BJ (cell line): ENCODE data around the gene DDX17. TPM values are rescaled to one million over a fixed set of nuclear protein-coding genes. Genes with fewer than 3 reads are reported as not detected.

Experiments used
- CTCF ChIA-PET: fragments of 350-600 bp; formaldehyde crosslinking; extraction: SDS; loops from one replicate; lab custom pipeline; 2021; ENCODE audit warnings: antibody characterized with exemption, inconsistent platforms; lab: Yijun Ruan, JAX
- POLR2A ChIA-PET: fragments of 300-600 bp; sonication (Branson Sonifier 250); formaldehyde crosslinking; extraction: SDS; loops from one replicate; lab custom pipeline; 2021; ENCODE audit warnings: antibody characterized with exemption; lab: Charles Lee
- DNase-seq: peaks from one replicate; pipeline ENCODE4 v3.0.0-alpha.2; 2011; ENCODE audit warnings: low read depth
- H3K27me3 ChIP-seq: 2 replicates; pipeline ENCODE4 v1.6.0; 2011; ENCODE audit warnings: low read length; ENCODE audit not compliant: control insufficient read depth, insufficient read depth
- H3K36me3 ChIP-seq: 2 replicates; pipeline ENCODE4 v1.5.1; 2011; ENCODE audit warnings: low read length; ENCODE audit not compliant: control insufficient read depth, insufficient read depth
- H3K4me3 ChIP-seq: 2 replicates; pipeline ENCODE4 v1.5.1; 2011; ENCODE audit warnings: low read depth, mild to moderate bottlenecking, control low read depth, low read length
- CTCF ChIP-seq: IDR thresholded peaks from 2 replicates; pipeline ENCODE4 v1.5.1; 2011; ENCODE audit warnings: low read depth, mild to moderate bottlenecking, control low read depth, inconsistent platforms, low read length, moderate library complexity; ENCODE audit not compliant: insufficient read depth
- polyA minus RNA-seq: library from RNA; depleted of rRNA, polyadenylated mRNA; stranded (reverse); fragments of >200 nt; gene quantifications from 2 replicates; pipeline ENCODE4 v1.2.3, GENCODE V29; 2011; rRNA and poly(A)+ RNA removed
- polyA plus RNA-seq: library from polyadenylated mRNA; depleted of rRNA; stranded (reverse); fragments of >200 nt; gene quantifications from 2 replicates; pipeline ENCODE4 v1.2.3, GENCODE V29; 2011; rRNA removed

DDX17 gene
- 318 and 360 TPM in 2 replicates for polyA plus RNA-seq
- polyA minus RNA-seq: 245 and 332 TPM in 2 replicates

GRCh38 chr22:38506118-38506962 is at the start of gene DDX17:
Gene DDX17 (minus strand): TSS chr22:38506311.
- peak; percentile 85 for DNase-seq
- ChIA-PET POLR2A (no interaction called here), CTCF (no interaction called here)
- Histone ChIP-seq H3K36me3 (peaks cover 3% of the 10 kb centered on the region), H3K27me3 (no peaks in the 10 kb centered on the region), H3K4me3 (peak within 1 kb of the TSS; percentile 91)
- TF ChIP-seq CTCF: no peak

- POLR2A ChIA-PET: interaction anchor here (0.6 kb wide), 1 partner anchor 265 kb away, joined by 3 read pairs; no protein-coding TSS in a partner anchor
- TF ChIP-seq CTCF: no peak
These were observed 48.2 kb upstream of the DDX17 start for GRCh38 chr22:38554281-38554680.

GRCh38 chr22:38549101-38549894 is 43.2 kb upstream of the DDX17 start:
- CTCF ChIA-PET: no interaction called here
- no peak overlapping the region for H3K4me3 ChIP-seq
- H3K36me3 ChIP-seq: no peaks in the 10 kb centered on the region
- no peaks in the 10 kb centered on the region for H3K27me3 ChIP-seq
- POLR2A ChIA-PET: no interaction called here
- DNase-seq: no peak
- TF ChIP-seq CTCF: no peak

More at GRCh38 chr22:38554281-38554680, 48.2 kb upstream of the DDX17 start:
- no peak overlapping the region for H3K4me3 ChIP-seq
- no peaks in the 10 kb centered on the region for H3K36me3 ChIP-seq
- DNase-seq: peak; percentile 79
- CTCF ChIA-PET: interaction anchor here (0.7 to 0.9 kb wide), 2 partner anchors 11 to 803 kb away, joined by 3 read pairs; no protein-coding TSS in a partner anchor
- no peaks in the 10 kb centered on the region for H3K27me3 ChIP-seq

GRCh38 chr22:38540701-38541100 is 34.6 kb upstream of the DDX17 start:
- TF ChIP-seq CTCF: no peak
- POLR2A ChIA-PET: no interaction called here
- no peaks in the 10 kb centered on the region for H3K36me3 ChIP-seq
- no peak overlapping the region for H3K4me3 ChIP-seq
- DNase-seq: no peak
- H3K27me3 ChIP-seq: no peaks in the 10 kb centered on the region
- CTCF ChIA-PET: no interaction called here
